ENCODE measurements around the gene NCOA1. TPM values are rescaled to one million over a fixed set of nuclear protein-coding genes. Genes with fewer than 3 reads are reported as not detected.

NCOA1 gene
- total and polyA plus RNA-seq, 2 donors (not counting 3 experiments of a cell fraction or from before 2014, with no cell fraction given) = 11.4 to 14.1 TPM

DNA sequence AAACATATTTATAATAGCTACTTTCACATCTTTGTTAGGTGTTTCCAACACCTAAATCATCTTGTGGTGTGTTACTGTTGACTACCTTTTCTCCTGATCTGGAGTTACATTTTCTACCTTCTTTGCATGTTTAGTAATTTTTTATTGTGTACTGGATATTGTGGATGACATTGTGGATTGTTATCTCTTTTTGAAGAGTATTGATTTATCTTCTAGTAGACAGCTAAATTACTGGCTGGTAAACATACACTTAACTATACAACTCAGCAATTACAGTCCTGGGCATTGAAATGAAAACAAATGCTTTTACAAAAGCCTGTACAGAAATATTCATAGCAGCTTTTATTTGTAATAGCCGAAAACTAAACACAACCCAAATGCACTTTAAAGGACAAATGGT is 151.3 kb downstream of the NCOA1 start:
- H3K9me3 ChIP-seq (replicated peaks; ENCODE audit: control insufficient read depth, insufficient read depth, low read length) = no peaks in the 10 kb centered on the region
- H3K36me3 ChIP-seq (ENCODE audit: control insufficient read depth in 2 of 2, extremely low read depth in 1 of 2, insufficient read depth in 2 of 2, low read length in 2 of 2) = no peaks in the 10 kb centered on the region
- CTCF ChIA-PET = no interaction called here
- dilution Hi-C loops (cut with MboI; ENCODE audit: extremely low pct_ligation_motif_present, low sequenced_read_pairs) = no loop called here
- no peaks in the 10 kb centered on the region for H3K4me1 ChIP-seq (ENCODE audit: control insufficient read depth, extremely low read depth, insufficient read depth, low read length)
- H4K20me1 ChIP-seq (replicated peaks; ENCODE audit: control insufficient read depth, extremely low read depth, insufficient read depth, low read length) = no peaks in the 10 kb centered on the region
- no TSS peak for BruUV-seq (replicated peaks)
- DNase-seq (ENCODE audit: low read depth, low spot score) = no peak
- no peaks in the 10 kb centered on the region for H3K27me3 ChIP-seq (ENCODE audit: control insufficient read depth in 2 of 2, insufficient read depth in 2 of 2, low read length in 2 of 2)
- H3K79me2 ChIP-seq (ENCODE audit: control insufficient read depth, insufficient read depth, low read length) = no peaks in the 10 kb centered on the region
- POLR2A ChIA-PET = no interaction called here
- no peak overlapping the region for H3K4me2 ChIP-seq (ENCODE audit: insufficient read depth, low read length)
- H3K27ac ChIP-seq (ENCODE audit: insufficient read depth, low read depth, low read length) = no peak overlapping the region
- intact Hi-C loops (cut with micrococcal nuclease) = no loop called here
- no peak overlapping the region for H3K9ac ChIP-seq (replicated peaks; ENCODE audit: extremely low read depth, insufficient read depth, low read length)
- no peak for FAIRE-seq
- H3K4me3 ChIP-seq (replicated peaks in 1 of 3; ENCODE audit: insufficient read depth in 1 of 3, low read depth in 1 of 3, low read length in 3 of 3) = no peak overlapping the region
- no peak overlapping the region for H2AFZ ChIP-seq (ENCODE audit: low read depth, low read length)
- H3K9me1 ChIP-seq (replicated peaks; ENCODE audit: control insufficient read depth, extremely low read depth, insufficient read depth, low read length) = no peaks in the 10 kb centered on the region
- TF ChIP-seq, protein P1, sequence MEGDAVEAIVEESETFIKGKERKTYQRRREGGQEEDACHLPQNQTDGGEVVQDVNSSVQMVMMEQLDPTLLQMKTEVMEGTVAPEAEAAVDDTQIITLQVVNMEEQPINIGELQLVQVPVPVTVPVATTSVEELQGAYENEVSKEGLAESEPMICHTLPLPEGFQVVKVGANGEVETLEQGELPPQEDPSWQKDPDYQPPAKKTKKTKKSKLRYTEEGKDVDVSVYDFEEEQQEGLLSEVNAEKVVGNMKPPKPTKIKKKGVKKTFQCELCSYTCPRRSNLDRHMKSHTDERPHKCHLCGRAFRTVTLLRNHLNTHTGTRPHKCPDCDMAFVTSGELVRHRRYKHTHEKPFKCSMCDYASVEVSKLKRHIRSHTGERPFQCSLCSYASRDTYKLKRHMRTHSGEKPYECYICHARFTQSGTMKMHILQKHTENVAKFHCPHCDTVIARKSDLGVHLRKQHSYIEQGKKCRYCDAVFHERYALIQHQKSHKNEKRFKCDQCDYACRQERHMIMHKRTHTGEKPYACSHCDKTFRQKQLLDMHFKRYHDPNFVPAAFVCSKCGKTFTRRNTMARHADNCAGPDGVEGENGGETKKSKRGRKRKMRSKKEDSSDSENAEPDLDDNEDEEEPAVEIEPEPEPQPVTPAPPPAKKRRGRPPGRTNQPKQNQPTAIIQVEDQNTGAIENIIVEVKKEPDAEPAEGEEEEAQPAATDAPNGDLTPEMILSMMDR (IDR thresholded peaks at IDR 0.05; ENCODE audit: extremely low read depth in 1 of 2, insufficient read depth in 1 of 2, low read depth in 1 of 2, low read length in 2 of 2) = no peak
- no peak for TF ChIP-seq GATA2 (IDR thresholded peaks at IDR 0.05; ENCODE audit: insufficient read depth, insufficient read length, low read depth, low read length)
- TF ChIP-seq POLR2A (IDR thresholded peaks at IDR 0.05; ENCODE audit: low read depth, low read length) = no peak
- no peak for TF ChIP-seq JUN (IDR thresholded peaks at IDR 0.05; ENCODE audit: borderline replicate concordance, insufficient read depth, insufficient read length, low read depth)
- TF ChIP-seq MYC (IDR thresholded peaks at IDR 0.05; ENCODE audit: low read depth, low read length) = no peak
- TF ChIP-seq FOS (IDR thresholded peaks at IDR 0.05; ENCODE audit: borderline replicate concordance, insufficient read depth, low read length) = no peak
- no peak for TF ChIP-seq POLR2AphosphoS5 (IDR thresholded peaks at IDR 0.05; ENCODE audit: insufficient read depth, low read depth, low read length)

- no TSS peak for BruUV-seq (replicated peaks)
- TF ChIP-seq JUN (IDR thresholded peaks at IDR 0.05; ENCODE audit: borderline replicate concordance, insufficient read depth, insufficient read length, low read depth) = no peak
- no peak for TF ChIP-seq GATA2 (IDR thresholded peaks at IDR 0.05; ENCODE audit: insufficient read depth, insufficient read length, low read depth, low read length)
- TF ChIP-seq, protein P1 (IDR thresholded peaks at IDR 0.05; ENCODE audit: extremely low read depth in 1 of 2, insufficient read depth in 1 of 2, low read depth in 1 of 2, low read length in 2 of 2) = no peak
- TF ChIP-seq MAX (IDR thresholded peaks at IDR 0.05; ENCODE audit: insufficient read depth, insufficient read length) = no peak
- no peak for TF ChIP-seq EZH2 (IDR thresholded peaks at IDR 0.05; ENCODE audit: borderline replicate concordance, low read depth, low read length, severe bottlenecking)
- no peak for TF ChIP-seq MYC (IDR thresholded peaks at IDR 0.05; ENCODE audit: low read depth, low read length)
- no peak for TF ChIP-seq POLR2AphosphoS5 (IDR thresholded peaks at IDR 0.05; ENCODE audit: insufficient read depth, low read depth, low read length)
- no peak for TF ChIP-seq FOS (IDR thresholded peaks at IDR 0.05; ENCODE audit: borderline replicate concordance, insufficient read depth, low read length)
- TF ChIP-seq POLR2A (IDR thresholded peaks at IDR 0.05; ENCODE audit: low read depth, low read length) = no peak
- Histone ChIP-seq H3K9me3 (replicated peaks; ENCODE audit: control insufficient read depth, insufficient read depth, low read length) (no peaks in the 10 kb centered on the region), H3K27ac (ENCODE audit: insufficient read depth, low read depth, low read length) (no peak overlapping the region), H3K4me3 (replicated peaks in 1 of 3; ENCODE audit: insufficient read depth in 1 of 3, low read depth in 1 of 3, low read length in 3 of 3) (no peak overlapping the region), H3K36me3 (ENCODE audit: control insufficient read depth in 2 of 2, extremely low read depth in 1 of 2, insufficient read depth in 2 of 2, low read length in 2 of 2) (no peaks in the 10 kb centered on the region), H3K9me1 (replicated peaks; ENCODE audit: control insufficient read depth, extremely low read depth, insufficient read depth, low read length) (no peaks in the 10 kb centered on the region), H3K27me3 (ENCODE audit: control insufficient read depth in 2 of 2, insufficient read depth in 2 of 2, low read length in 2 of 2) (no peaks in the 10 kb centered on the region), H3K79me2 (ENCODE audit: control insufficient read depth, insufficient read depth, low read length) (no peaks in the 10 kb centered on the region), H3K9ac (replicated peaks; ENCODE audit: extremely low read depth, insufficient read depth, low read length) (no peak overlapping the region), H3K4me1 (ENCODE audit: control insufficient read depth, extremely low read depth, insufficient read depth, low read length) (no peaks in the 10 kb centered on the region), H3K4me2 (ENCODE audit: insufficient read depth, low read length) (no peak overlapping the region), H2AFZ (ENCODE audit: low read depth, low read length) (no peak overlapping the region), H4K20me1 (replicated peaks; ENCODE audit: control insufficient read depth, extremely low read depth, insufficient read depth, low read length) (no peaks in the 10 kb centered on the region)
- DNase-seq (ENCODE audit: low read depth, low spot score) = no peak
- FAIRE-seq = no peak
- intact Hi-C loops (cut with micrococcal nuclease) (no loop called here), dilution Hi-C loops (cut with MboI; ENCODE audit: extremely low pct_ligation_motif_present, low sequenced_read_pairs) (no loop called here)
- POLR2A ChIA-PET = no interaction called here
- CTCF ChIA-PET = no interaction called here
These were observed 152.0 kb downstream of the NCOA1 start for GRCh38 chr2:24643051-24643450.

Measured in endothelial cell of umbilical vein (primary cell).